LNCaP clone FGC (cell line): Measurements from ENCODE around the gene AS3MT.
"Not testable (repeated sequence)": the region's sequence is repeated elsewhere in the genome, so short reads cannot be mapped to it uniquely, and the experiment has no call there.

ENCODE experiments used
- DNase-seq: peaks from one replicate; pipeline ENCODE4 v3.0.0-alpha.2; 2011; ENCODE audit warnings: low read depth
- H3K4me3 ChIP-seq: 2 replicates; pipeline ENCODE4 v1.5.1; 2011; ENCODE audit warnings: mild to moderate bottlenecking, low read depth, low read length, control low read depth
- TF ChIP-seq, protein P1 (sequence below): IDR thresholded peaks from 2 replicates; pipeline ENCODE4 v1.5.1; 2012; ENCODE audit warnings: mild to moderate bottlenecking; ENCODE audit not compliant: control insufficient read depth, insufficient read depth; ENCODE audit errors: extremely low read depth

Gene AS3MT

DNA sequence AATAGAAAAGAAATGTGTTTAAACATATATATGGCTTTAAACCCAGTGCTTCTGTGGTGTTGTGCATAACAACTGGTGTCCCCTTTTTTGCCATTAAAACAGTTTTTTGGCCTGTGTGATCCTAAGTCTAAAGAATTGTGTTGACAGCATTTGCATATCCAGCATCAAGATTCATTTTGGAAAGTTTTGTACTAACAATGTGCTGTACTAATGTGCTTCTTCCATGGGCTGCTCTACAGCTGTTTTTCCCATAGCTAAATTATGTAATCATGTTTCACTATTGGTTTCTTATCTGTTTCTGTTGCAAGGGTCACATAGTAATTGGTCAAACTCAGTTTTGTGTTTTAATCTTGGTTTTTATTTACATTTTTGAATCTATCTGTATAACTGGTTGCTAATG is 54.3 kb downstream of the AS3MT start:
- TF ChIP-seq, protein P1, sequence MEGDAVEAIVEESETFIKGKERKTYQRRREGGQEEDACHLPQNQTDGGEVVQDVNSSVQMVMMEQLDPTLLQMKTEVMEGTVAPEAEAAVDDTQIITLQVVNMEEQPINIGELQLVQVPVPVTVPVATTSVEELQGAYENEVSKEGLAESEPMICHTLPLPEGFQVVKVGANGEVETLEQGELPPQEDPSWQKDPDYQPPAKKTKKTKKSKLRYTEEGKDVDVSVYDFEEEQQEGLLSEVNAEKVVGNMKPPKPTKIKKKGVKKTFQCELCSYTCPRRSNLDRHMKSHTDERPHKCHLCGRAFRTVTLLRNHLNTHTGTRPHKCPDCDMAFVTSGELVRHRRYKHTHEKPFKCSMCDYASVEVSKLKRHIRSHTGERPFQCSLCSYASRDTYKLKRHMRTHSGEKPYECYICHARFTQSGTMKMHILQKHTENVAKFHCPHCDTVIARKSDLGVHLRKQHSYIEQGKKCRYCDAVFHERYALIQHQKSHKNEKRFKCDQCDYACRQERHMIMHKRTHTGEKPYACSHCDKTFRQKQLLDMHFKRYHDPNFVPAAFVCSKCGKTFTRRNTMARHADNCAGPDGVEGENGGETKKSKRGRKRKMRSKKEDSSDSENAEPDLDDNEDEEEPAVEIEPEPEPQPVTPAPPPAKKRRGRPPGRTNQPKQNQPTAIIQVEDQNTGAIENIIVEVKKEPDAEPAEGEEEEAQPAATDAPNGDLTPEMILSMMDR = no peak

DNA sequence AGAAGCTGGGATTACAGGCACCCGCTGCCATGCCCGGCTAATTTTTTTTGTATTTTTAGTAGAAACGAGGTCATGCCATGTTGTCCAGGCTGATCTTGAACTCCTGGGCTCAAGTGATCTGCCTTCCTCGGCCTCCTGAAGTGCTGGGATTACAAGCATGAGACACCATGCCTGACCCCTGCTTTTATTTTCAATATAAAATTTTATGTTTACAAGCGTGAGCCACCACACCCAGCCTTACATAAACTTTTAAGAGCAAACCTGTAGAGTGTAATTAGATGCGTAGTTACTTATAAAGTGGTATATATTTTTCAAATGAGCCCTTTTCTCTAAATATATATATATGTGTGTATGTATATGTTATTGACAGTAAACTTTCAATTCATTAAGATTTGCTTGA is 57.6 kb downstream of the AS3MT start:
- H3K4me3 ChIP-seq = no peak overlapping the region
- TF ChIP-seq, protein P1 = no peak
- DNase-seq = no peak

More for the DNA sequence above, 54.3 kb downstream of the AS3MT start:
- H3K4me3 ChIP-seq = no peak overlapping the region
- no peak for DNase-seq

DNA sequence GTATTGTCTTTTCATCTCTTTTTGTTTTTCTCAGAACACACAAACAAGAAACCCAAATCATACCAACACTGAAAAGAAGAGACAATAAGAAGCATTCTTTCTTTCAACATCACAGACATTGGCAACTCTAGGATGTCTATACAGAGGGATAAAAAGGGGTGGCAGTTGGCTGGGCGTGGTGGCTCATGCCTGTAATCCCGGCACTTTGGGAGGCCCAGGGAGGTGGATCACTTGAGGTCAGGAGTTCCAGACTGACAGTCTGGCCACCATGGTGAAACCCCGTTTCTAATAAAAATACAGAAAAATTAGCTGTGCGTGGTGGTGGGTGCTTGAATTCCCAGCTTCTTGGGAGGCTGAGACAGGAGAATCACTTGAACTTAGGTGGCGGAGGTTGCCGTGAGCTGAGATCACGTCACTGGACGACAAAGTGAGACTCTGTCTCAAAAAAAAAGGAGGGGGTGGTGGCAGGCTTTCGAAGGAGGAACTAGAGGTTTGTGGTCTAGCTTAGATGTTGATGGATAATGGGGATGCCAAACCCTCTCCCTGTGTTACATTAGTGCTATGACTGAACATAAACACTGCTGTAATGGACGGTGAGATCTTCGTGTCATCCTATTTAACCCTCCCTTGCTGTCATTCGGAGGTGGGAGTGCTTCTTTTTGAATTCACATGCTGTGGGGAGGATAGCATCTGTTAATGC is 58.2 kb downstream of the AS3MT start:
- TF ChIP-seq, protein P1 = no peak
- DNase-seq = no peak
- H3K4me3 ChIP-seq = no peak overlapping the region

DNA sequence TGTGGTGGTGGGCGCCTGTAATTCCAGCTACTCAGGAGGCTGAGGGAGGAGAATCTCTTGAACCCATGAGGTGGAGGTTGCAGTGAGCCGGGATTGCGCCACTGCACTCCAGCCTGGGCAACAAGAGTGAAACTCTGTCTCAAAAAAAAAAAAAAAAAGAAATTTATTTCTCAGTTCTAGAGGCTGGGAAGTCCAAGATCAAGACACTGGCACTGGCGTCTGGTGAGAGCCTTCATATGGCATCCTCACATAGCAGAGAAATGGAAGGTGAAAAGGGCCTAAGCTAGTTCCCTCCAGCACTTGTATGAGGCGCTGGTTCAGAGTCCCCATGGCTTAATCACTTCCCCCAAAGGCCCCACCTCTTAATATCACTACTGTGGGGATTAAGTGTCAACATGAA is 59.2 kb downstream of the AS3MT start:
- DNase-seq = not testable (repeated sequence)

DNA sequence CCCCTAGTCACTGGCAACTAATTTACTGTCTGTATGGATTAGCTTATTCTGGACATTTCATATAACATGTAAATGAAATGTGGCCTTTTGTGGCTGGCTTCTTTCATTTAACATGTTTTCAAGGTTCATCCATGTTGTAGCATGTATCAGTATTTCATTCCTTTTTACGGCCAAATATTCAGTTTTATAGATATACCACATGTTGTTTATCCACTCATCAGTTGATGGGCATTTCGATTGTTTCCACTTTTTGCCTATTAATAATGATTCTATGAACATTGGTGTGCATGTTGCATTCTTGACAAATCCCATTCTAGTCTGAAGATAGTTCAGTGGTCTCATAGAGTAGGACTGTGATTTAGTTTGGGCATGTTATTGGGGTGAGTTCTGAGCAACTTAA is 61.5 kb downstream of the AS3MT start:
- no peak overlapping the region for H3K4me3 ChIP-seq
- no peak for DNase-seq
- TF ChIP-seq, protein P1 = no peak

More for the DNA sequence above, 59.2 kb downstream of the AS3MT start:
- not testable (repeated sequence) for H3K4me3 ChIP-seq

DNA sequence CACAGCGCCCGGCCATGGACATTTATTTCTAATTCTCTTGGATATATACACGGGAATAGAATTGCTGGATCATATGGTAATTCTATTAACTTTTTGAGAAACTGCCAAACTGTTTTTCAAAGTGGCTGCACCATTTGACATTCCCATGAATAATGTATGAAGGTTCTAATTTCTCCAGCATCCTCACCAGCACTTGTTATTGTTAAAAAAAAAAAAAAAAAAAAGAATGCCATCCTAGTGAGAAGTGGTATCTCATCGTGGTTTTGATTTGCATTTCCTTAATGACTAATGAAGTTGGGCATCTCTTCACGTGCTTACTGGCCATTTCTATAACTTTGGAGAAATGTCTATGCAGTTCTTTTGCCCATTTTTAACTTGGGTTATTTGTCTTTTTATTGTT is 62.4 kb downstream of the AS3MT start:
- no peak overlapping the region for H3K4me3 ChIP-seq
- TF ChIP-seq, protein P1 = no peak
- no peak for DNase-seq

DNA sequence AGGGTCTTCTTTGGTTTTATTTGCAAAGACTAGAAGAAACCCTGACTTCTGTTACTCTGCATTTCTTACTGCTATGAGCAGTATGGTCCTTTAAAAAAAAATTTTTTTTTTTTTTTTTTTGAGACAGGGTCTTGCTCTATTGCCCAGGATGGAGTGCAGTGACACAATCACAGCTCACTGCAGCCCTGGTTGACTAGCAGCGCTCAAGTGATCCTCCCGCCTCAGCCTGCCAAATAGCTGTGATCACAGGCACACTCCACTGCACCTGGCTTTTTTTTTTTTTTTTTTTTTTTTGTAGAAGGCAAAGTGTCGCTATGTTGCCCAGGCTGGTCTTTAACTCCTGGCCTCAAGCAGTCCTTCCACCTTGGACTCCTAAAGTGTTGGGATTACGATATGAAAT is 66.2 kb downstream of the AS3MT start:
- TF ChIP-seq, protein P1 = no peak
- no peak overlapping the region for H3K4me3 ChIP-seq
- no peak for DNase-seq
